Stimulated activated CD8-positive, alpha-beta memory T cell treated with anti-CD3 and anti-CD28 coated beads, Interleukin-7, amount 100 ng/mL, for 4 hours (primary cell): ENCODE results near the gene MAP3K13.
"Not testable (repeated sequence)": the region's sequence is repeated elsewhere in the genome, so short reads cannot be mapped to it uniquely, and the experiment has no call there.

Experiments used
- DNase-seq, 2 donors: peaks; one replicate each; pipeline ENCODE4 v3.0.0-alpha.2; 2020; ENCODE audit warnings: low read depth in 2 of 2

The MAP3K13 gene

DNA sequence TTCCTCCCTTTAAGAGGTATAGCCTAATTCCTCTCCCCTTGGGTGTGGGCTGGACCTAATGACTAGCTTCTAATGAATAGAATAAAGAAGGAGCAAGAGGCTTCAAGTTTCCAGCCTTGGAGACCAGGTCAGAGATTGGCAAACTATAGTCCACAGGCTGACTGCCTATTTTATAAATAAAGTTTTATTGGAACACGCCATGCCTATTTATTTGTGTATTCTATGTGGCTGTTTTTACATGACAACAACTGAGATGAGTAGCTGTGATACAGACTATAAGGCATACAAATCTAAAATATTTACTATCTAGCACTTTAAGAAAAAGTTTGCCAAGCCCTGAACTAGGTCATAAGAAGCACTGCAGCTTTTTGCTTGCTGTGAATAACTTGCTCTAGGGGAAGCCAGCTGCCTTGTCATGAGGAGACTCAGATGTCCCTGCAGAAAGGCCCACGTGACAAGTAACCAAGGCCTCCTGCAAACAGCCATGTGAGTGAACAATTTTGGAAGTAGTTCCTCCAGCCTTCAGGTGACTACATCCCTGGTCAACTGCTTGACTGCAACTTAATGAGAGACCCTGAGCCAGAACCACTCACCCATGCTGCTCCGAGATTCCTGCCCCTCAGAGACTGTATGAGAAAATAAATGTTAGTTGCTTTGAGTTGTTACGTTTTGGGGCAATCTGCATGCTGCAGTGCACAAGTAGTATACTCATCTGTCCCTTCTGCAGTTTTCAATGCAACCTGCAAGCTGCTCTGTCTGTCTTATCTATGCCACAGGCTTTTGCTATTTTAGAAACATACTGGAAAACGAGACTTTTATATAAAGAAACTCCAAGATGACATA is 21.1 kb upstream of the MAP3K13 start:
- DNase-seq = no peak

DNA sequence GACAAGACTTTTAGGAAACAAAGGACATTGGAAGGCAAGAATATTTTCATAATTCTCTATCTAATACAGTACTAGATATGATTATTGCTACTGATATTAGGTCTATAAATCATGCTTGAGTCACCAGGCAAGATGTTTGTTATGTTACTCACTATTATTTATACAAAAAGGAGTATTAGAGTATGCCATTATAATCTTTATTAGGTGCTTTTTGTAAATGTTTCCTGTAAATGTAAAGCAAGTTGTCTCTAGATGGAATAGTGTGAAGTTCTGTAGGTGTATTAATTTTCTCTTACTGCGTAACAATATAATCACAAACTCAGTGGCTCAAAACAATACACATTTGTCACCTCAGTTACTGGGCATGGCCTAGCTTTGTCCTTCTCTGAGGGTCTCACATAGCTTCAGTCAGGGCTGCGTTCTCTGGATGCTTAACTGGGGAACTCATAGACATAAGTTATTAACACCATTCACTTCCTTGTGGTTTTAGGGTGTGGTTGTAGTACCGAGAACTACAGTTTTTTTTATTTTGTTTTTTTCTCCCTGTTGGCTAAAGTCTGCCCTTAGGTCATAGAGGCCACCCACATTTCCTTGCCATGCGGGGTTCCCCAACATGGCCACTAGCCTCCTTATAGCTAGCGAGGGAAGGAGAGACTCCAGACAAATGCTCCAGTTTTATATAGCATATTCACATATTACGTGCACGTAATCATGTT is 20.3 kb upstream of the MAP3K13 start:
- no peak for DNase-seq

DNA sequence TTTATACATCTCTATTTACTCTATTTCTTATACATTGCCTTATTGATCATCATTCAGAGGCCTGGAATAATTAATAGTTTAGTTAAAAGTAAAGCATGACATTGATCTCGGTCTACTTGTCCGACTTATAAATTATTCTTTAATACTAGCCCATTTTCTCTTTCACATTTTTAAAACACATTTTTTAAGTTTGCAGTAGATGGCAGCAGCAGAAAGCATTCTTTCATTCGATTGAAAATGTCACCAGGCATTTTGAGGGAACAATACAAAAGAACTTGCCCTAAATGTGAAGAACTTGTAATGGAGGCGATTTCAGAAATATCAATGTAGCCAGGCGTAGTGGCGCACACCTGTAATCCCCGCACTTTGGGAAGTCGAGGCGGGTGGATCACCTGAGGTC is 15.5 kb upstream of the MAP3K13 start:
- DNase-seq = no peak

DNA sequence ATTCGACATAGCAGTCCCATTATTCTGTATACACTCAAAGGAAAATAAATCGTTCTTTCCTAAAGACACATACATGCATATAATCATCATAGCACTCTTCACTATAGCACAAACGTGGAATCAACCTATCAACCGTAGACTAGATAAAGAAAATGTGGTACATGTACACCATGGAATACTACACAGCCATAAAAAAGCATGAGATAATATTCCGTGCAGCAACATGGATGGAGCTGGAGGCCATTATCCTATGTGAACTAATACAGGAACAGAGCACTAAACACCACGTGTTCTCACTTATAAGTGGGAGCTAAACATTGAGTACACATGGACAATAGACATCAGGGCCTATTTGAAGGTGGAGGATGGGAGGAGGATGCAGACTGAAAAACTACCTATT is 12.1 kb upstream of the MAP3K13 start:
- no peak for DNase-seq

DNA sequence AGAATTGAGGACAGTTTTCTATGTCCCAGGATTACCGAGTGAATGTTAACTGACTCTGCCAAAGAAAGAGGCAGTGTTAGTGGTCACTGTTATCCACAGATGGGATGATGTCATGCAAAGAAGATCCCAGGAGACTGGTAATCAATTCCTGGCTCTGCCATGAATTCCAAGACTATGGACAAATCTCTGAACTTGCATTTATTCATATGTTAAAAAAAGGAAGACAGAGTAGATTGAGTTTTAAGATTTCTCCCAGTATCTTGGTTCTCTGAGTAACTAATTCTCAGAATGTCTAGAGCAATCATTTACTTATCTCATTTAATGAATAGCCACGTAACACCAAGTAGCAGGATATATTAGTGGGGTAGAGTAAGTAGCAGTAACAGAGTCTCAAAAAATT is 11.5 kb upstream of the MAP3K13 start:
- no peak for DNase-seq

DNA sequence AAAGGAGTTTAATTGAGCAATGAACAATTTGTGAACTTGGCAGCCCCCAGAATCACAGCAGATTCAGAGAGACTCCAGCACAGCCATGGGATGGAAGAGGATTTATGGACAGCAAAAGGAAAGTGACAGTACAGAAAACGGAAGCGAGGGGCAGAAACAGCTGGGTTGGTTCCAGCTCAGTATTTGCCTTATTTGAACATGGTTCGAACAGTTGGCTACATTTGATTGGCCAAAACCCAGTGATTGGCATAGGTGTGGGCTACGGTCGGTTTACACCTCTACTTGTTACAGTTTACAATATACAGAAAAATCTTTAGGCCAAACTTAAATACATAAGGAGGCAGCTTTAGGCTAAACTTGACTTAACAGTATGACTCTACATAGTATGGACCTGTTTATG is 9.7 kb upstream of the MAP3K13 start:
- no peak for DNase-seq

DNA sequence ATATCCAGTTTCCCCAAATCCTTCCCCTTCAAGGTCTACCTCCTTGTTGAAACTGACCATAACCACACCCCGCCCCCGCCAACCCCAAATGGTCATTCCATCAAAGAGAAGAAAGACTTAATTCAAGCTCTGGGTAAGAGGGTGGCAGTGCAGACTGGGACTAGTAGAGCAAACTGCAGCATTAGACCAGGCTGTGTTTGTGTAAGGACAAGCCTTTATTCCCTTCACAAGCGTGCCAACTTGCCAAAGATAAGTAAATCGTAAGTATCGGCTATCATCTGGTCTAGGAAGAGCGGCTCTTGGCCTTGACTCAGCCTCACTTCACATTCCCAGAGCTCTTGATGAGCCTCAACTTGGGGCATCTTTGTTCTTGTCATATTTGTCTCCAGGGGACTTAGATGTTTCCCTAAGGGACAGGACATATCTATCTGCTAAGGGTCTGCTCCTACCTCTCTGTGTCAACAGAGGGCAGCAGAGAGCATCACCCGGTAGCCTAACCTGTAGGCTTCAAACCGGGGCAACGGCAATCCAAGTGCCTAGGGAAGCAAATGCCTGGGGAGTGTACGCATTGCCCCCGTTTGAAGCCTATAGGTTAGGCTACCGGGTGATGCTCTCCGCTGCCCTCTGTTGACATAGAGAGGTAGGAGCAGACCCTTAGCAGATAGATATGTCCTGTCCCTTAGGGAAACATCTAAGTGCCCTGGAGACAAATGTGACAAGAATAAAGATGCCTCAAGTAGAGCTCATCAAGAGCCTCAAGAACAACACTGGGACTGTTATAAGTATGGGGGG is 8.9 kb upstream of the MAP3K13 start:
- peak; percentile 13 to 29 for DNase-seq

DNA sequence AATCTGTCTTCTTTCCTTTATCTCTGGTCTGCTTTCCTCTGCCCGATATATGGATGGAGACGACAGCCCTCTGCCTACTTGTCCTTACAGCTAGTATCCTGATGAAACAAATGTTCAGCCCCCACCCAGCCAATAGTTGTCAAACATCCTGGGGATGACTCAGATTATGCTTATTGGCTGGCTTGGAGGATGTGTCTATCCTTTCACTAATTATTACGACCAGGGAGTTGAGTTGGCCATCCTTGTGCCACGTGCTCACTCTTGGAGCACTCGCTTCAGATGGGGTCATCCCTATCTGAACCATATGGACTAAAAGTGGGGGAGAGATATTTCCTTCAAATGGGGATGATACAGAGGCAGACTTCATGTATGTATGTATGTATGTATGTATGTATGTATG is 6.4 kb upstream of the MAP3K13 start:
- DNase-seq = no peak

DNA sequence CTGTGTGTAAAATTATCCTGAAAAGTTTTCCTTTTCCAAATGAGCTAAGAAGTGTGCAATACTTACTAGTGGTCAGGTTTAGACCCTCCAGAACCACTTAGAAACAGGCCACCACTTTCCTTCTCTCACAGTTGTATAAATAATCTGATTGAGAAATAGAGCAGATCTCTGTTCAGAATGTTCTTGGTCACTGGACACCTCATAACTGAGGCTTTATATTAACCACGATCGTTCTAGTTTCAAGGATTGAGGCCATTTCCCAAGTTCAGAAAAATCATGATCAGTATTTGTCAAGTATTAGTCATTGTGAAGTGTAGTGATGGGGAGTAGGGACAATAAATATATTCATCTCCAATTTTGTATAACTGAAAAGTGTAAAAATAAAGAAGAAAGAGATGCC is 1.0 kb upstream of the MAP3K13 start:
- no peak for DNase-seq

DNA sequence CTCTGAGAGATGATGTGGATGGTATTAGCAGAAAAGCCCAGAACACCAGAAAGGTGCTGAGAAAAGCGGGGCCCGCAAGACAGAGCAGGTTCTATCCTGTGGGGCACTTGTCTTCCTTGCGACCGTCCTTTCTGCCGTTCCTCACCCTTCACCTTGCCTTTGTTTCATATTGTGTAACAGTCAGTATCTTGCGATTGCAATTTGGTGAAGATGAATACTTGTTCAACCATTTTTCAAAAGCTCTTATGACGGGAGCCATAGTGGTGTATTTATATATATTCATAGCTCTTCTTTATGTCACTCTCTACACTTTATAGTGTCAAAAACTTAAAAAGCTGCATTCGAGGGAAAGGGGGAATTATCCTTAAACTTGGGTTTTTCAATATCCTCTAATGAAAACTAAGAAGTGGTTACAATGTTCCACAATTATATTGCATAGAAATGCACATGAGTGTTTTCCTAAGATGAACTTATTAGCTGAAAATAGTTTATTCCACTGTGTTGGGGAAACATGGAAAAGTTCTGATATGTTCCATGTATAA is 797 bp downstream of the MAP3K13 start:
- no peak for DNase-seq

DNA sequence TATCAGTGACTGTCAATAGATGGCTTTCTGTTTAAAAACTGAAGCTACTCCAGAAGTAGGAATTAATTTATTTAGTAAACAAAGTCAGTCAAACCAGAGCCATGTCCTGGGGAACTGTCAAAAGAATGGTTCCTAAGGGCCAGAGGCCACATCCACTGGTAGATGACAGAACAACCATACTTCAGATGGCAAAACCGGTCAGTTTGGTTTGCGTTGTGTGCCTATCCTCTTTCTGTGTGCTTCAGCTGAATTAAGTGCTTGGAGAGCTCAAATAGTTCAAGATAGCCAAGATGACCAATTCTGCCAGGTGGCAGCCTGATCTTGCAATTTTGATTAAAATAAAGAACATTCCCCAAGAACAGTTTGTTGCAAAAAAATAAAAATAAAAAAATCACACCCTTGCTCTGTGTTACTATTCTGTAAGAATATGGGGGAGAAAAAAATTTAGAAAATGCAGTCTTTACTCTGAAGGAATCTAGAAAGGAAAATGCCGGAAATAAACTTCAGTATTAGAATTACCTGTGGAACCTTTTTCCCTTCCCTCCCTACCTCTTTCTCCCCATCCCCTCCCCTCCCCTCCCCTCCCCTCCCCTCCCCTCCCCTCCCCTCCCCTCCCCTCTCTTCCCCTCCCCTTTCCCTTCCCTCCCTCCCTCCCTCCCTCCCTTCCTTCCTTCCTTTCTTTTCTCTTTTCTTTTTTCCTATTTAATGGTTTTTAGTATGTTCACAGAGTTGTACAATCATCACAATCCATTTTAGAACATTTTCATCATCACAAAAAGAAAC is 2.5 kb downstream of the MAP3K13 start:
- DNase-seq = no peak

DNA sequence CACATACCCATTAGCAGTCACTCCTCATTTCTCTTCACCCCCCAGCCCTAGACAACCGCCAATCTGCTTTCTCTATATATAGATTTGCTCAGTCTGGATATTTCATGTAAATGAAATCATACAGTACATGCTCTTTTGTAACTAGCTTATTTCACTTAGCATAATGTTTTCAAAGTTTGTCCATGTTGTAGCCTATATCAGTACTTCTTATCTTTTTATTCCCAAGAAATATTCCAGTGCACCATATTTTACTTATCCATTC is 3.1 kb downstream of the MAP3K13 start:
- DNase-seq = no peak

DNA sequence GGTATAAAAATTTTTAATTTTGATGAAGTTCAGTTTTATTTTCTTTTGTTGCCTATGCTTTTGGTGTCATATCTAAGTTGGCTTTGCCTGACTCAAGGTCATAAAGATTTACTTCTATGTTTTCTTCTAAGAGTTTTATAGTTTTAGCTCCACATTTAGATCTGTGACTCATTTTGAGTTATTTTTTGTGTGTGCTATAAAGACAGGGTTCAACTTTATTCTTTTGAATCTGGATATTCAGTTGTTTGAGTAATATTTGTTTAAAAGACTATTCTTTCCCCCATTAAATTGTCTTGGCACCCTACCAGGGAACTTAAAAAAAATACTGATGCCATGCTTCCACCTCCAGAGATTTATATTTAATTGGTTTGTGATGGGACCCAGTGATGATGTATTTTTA is 4.0 kb downstream of the MAP3K13 start:
- no peak for DNase-seq

DNA sequence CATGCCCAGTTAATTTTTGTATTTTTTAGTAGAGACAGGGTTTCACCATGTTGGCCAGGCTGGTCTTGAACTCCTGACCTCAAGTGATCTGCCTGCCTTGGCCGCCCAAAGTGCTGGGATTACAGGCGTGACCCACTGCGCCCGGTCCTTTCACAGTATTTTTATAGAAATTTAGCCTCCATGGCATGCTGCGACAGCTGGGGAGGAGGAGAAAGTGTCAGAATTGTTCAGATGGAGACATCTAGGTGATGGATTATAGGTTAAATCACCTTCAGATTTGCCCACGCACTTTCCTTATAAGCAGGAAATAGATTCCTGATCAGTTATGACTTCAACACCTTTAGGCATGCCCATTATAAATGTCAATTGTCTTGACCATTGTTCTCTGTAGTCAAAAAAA is 7.4 kb downstream of the MAP3K13 start:
- not testable (repeated sequence) for DNase-seq

DNA sequence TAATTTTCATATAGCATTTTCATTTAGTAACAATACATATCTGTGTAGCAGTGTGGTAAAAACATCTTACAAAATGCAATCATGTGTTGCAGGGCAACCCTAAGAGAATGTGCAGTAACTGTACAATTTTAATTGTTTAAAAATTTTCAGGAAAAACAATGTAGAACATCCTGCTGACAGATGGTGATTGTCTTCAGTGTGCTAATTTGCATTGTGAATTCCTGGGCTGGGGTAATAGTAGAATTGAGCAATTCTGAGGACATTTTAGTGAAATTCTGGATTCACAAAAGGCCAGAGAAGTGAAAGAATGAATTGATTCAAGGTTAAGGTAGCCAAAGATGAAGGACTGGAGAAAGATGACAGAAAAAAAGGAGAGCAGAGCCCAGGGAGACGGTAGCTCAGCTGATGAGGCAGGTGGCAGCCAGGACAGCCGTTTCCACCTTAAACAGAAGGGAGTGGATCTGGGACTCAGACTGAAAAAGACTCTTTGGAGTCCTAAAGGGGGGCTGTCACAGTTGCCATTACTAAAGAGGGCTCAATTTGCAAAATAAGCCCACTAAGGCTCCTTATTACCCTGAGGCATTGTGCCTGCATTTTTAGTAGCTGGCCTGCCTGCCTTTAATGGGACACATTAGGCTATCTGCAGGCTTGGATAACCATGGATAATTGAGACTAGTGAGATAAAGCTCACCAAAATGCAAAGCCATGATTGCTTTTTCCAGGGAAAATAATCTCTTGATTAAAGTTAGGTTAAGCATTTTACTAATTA is 8.6 kb downstream of the MAP3K13 start:
- DNase-seq = no peak

DNA sequence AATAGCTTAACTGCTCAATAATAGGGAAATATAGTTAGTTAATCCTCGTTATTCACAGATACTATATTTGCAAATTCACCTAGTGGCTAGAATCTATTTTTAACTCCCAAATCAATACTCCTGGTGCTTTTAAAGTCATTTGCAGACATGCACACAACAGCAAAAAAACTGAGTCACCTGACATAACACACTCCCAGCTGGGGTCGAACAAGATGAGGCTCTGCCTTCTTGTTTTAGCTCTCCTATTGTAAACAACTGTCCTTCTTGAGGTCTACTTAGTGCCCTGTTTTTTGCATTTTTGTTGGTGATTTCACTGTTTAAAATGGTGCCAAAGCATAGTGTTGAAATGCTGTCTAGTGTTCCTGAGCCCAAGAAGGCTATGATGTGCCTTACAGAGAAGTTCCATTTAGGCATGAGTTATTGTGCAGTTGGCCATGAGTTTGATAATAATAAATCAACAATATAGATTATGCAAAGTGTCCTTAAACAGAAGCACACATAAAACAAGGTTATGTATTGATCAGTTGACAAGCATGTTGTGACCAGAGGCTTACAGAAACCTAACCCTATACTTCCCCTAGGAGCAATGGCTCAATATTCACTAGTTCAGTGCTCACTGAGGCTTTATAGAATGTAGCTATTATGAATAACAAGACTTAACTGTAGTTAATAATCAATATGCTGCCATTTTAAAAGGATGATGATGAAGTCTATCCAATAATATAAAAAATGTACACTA is 18.6 kb downstream of the MAP3K13 start:
- DNase-seq = no peak

DNA sequence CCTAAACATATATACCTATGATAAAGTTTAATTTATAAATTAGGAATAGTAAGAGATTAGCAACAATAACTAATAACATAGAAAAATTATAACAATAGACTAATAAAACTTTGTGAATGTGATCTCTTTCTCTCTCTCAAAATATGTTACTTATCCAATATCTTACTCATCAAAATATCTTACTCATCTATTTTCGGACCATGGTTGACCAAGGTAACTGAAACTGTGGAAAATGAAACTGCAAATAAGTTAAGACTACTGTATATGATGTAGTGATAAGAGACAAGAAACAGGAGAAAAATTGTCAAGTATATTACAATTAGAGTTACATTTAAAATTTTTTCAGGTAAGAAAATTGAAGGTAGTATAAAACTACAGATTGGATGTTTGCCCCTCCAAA is 19.2 kb downstream of the MAP3K13 start:
- no peak for DNase-seq

DNA sequence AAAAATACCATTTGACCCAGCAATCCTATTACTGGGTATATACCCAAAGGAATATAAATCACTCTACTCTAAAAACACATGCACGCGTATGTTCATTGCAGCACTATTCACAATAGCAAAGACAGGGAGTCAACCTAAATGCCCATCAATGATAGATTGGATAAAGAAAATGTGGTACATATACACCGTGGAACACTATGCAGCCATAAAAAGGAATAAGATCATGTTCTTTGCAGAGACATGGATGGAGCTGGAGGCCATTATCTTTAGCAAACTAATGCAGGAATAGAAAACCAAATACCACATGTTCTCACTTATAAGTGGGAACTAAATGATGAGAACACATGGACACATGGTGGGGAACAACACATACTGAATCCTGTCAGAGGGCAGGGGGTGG is 23.6 kb downstream of the MAP3K13 start:
- DNase-seq = not testable (repeated sequence)

DNA sequence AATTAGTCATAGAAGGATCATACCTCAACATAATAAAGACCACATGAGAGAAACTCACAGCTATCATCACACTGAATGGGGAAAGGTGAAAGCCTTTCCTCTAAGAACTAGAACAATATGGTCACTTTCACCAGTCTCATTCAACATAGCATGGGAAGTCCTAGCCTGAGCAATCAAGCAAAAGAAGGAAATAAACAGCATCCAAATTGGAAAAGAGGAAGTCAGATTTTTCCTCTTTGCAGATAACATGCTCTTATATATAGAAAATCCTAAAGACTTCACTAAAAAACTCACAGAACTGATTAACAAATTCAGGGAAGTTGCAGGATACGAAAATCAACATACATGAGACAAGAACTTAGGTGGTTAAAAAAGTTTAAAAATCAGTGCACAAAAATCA is 24.7 kb downstream of the MAP3K13 start:
- no peak for DNase-seq

DNA sequence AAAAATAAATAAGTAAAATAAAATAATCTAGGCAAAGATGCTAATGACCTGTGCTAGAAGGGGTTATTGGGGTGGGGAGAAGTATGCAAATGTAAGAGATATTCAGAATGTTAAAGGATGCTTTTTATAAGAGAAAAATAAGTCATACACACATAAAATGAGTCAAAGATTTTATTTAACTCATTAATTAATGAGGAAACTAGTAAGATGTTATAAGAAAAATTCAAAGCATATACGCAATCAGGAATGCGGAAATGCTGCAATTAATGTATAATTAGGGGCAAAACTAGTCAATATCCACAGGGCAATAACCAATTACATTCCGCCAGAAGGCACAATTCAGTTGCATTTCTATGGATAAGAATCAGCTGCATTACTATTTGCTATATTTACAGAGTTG is 30.1 kb downstream of the MAP3K13 start:
- DNase-seq = no peak
